Measurements from ENCODE around the gene WASHC2A.
"Not testable (repeated sequence)": the region's sequence is repeated elsewhere in the genome, so short reads cannot be mapped to it uniquely, and the experiment has no call there.

DNA sequence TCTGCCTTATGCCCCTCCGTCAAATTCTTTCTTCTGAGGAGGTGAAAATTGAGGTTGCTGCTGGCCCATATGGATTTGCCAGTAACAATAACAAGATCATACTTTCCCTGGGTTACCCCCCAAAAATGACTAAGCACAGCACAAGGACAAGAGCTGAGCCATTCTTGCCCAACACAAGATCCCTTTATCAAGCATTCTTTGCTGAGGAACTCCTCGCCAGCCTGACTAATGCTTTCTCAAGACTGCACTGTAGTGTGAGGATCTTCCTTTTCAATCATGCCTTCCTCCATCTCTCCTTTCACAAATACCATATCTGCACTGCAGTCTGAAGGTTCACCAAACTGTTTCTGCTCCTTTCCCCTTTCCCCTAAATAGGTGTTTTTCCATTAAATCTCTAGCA, 92.1 kb downstream of the WASHC2A start:
- not testable (repeated sequence) for TF ChIP-seq TCF12 (IDR thresholded peaks at IDR 0.05); POLR2AphosphoS5 (IDR thresholded peaks at IDR 0.05; ENCODE audit: low read depth, low read length); TEAD4 (IDR thresholded peaks at IDR 0.05; ENCODE audit: borderline replicate concordance, insufficient read depth)

All from SK-N-SH (cell line).